ENCODE data around the gene ANO7.

Gene ANO7

DNA sequence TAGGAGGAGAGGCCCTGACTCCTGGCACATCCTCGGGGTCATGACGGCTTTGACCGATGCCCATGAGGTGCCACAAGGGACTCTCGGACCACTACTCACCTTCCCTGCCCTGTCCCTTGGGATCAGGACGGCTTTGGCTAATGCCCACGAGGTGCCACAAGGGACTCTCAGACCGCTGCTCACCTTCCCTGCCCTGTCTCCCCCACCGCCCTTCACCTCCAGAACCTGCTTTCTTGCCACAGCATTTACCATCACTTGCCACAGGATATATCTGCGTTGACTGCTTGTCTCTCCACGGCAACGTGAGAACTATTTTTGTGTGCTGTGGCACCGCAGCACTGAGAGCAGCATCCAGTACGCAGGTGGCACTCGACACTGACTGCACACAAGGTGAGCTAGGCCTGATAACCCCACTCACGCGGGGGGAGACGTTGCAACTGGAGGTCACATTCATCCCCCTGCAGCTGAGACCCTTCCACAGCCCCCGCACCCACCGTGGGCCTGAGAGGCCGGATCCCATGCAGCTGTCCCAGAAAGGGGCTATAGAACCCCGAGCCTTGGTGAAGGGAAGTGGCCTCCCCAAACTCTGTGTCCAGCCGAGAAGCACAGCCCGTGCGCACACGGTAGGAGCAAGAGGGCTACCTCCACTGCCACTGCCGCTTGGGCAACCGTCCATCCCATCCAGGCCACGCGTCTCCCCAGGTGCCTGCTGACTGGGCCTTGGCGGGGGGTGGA, 47.5 kb downstream of the ANO7 start:
- Mint-ChIP-seq H3K36me3 (ENCODE audit: low read depth) (peaks cover 85% of the 10 kb centered on the region), H3K27me3 (ENCODE audit: low read depth, poor library complexity) (no peaks in the 10 kb centered on the region), H3K4me1 (peaks cover 5% of the 10 kb centered on the region), H3K9me3 (no peaks in the 10 kb centered on the region), H3K27ac (peak overlapping the region; percentile 16), H3K4me3 (no peak overlapping the region)
- TF ChIP-seq, protein P1, sequence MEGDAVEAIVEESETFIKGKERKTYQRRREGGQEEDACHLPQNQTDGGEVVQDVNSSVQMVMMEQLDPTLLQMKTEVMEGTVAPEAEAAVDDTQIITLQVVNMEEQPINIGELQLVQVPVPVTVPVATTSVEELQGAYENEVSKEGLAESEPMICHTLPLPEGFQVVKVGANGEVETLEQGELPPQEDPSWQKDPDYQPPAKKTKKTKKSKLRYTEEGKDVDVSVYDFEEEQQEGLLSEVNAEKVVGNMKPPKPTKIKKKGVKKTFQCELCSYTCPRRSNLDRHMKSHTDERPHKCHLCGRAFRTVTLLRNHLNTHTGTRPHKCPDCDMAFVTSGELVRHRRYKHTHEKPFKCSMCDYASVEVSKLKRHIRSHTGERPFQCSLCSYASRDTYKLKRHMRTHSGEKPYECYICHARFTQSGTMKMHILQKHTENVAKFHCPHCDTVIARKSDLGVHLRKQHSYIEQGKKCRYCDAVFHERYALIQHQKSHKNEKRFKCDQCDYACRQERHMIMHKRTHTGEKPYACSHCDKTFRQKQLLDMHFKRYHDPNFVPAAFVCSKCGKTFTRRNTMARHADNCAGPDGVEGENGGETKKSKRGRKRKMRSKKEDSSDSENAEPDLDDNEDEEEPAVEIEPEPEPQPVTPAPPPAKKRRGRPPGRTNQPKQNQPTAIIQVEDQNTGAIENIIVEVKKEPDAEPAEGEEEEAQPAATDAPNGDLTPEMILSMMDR (IDR thresholded peaks at IDR 0.05), result no peak
- DNase-seq, result no peak

DNA sequence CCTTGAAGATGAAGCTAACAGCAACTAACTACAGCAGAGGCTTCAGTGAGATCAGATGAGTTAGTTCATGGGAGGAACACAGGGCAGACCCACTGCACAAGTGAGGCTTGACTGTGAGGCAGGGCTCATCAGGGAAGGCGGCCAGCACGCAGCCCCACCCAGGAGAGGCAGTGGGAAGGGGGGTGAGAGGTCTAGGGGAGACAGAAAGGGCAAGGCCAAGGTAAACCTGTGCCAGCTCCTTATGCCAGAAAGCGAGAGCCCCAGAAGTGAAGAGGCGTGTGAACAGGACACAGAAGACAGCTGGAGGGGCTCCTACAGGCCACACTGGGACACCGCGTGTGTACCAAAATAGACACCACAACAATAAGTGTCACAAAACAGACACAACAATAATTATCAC, 48.6 kb downstream of the ANO7 start:
- TF ChIP-seq, protein P1 (IDR thresholded peaks at IDR 0.05), result no peak
- Mint-ChIP-seq H3K27me3 (ENCODE audit: low read depth, poor library complexity) (no peaks in the 10 kb centered on the region), H3K4me1 (peaks cover 5% of the 10 kb centered on the region), H3K36me3 (ENCODE audit: low read depth) (peaks cover 84% of the 10 kb centered on the region), H3K9me3 (no peaks in the 10 kb centered on the region), H3K4me3 (no peak overlapping the region), H3K27ac (peak overlapping the region; percentile 74)
- no peak for DNase-seq

DNA sequence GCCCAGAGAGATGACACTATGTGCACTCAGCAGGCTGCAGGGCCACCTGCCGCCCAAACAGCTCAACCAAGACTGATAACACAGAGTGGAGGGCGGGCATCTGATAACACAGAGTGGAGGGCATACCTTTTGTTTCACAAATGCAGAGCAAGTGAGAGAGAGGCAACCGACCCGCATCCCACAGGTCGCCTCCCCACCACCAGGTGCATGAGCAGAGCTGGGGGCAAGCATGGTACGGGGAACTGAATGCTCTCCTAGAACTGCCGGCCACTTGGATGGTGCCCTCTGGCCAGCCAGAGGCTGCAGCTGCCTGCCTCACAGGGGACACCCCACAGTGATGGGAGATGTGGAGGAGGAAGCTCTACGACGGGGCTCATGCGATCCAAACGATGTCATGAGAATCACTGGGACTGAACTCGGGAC, 49.5 kb downstream of the ANO7 start:
- peaks cover 87% of the 10 kb centered on the region for H3K36me3 Mint-ChIP-seq (ENCODE audit: low read depth)
- no peak overlapping the region for H3K4me3 Mint-ChIP-seq
- H3K9me3 Mint-ChIP-seq, result no peaks in the 10 kb centered on the region
- H3K27me3 Mint-ChIP-seq (ENCODE audit: low read depth, poor library complexity), result no peaks in the 10 kb centered on the region
- peaks cover 5% of the 10 kb centered on the region for H3K4me1 Mint-ChIP-seq
- no peak for DNase-seq
- TF ChIP-seq, protein P1 (IDR thresholded peaks at IDR 0.05), result no peak
- H3K27ac Mint-ChIP-seq, result no peak overlapping the region

DNA sequence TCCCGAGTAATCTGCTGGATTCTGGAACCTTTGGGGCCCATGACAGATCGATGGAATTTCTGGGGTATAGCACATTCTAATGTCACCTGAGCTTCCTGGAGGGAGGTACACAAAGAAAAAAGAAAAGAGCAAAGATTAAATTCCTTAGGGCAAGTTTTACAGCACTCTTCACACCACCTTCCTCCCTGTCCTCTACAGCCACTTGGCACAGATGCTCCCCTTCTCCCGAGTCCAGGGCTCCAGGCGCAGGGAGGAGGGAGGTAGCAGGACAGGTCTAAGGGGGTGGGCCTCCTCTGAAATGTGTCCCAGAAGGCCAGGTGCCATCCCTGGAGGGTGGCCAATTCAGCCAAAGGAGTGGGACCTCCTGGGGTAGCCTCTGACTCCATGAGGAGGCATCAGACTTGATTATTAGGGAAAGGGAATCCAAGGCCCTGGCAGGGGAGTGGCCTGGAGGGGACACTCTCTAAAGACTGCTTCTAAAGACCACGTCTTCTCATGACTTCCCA, 50.3 kb downstream of the ANO7 start:
- Mint-ChIP-seq H3K36me3 (ENCODE audit: low read depth) (peaks cover 90% of the 10 kb centered on the region), H3K4me1 (peaks cover 5% of the 10 kb centered on the region), H3K4me3 (no peak overlapping the region), H3K27ac (no peak overlapping the region), H3K27me3 (ENCODE audit: low read depth, poor library complexity) (no peaks in the 10 kb centered on the region), H3K9me3 (no peaks in the 10 kb centered on the region)
- DNase-seq, result no peak
- TF ChIP-seq, protein P1 (IDR thresholded peaks at IDR 0.05), result no peak

DNA sequence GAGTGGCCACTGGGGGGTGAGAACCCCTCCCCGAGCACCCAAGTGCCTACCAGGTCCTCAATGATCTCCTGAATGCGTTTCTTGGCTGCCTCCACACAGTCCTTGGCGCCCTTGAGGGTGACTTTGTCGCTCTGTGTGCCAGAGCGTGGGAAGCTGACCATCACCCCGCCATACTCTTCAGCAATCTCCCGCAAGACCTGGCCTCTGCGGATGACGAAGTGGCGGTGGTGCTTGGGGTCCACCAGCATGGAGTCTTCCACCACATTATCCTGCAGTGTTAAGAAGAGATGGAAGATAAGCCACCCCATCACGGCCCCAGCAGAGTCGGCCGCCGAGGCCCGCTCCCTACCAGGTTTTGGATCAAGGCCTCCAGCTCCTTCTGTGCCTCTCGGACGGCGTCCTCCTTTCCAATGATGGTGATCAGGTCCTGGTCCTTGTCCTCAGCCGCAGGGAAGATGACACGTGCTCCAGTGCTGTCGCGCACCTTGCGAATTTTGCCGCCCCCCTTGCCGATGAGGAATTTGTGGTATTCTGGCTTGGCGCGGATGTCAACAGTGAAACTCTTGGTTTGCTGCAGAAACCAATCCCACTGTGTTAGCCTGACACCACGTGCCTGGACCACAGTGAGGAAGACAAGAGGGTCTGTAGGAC, 51.2 kb downstream of the ANO7 start:
- H3K27me3 Mint-ChIP-seq (ENCODE audit: low read depth, poor library complexity), result no peaks in the 10 kb centered on the region
- no peaks in the 10 kb centered on the region for H3K9me3 Mint-ChIP-seq
- H3K36me3 Mint-ChIP-seq (ENCODE audit: low read depth), result peaks cover 90% of the 10 kb centered on the region
- H3K4me1 Mint-ChIP-seq, result peaks cover 5% of the 10 kb centered on the region
- peak overlapping the region; percentile 24 for H3K27ac Mint-ChIP-seq
- no peak for DNase-seq
- H3K4me3 Mint-ChIP-seq, result no peak overlapping the region
- TF ChIP-seq, protein P1 (IDR thresholded peaks at IDR 0.05), result no peak

Data from nephron progenitor cell (in vitro differentiated cells).